ENCODE data around the gene RORC.
"Not testable (repeated sequence)": the region's sequence is repeated elsewhere in the genome, so short reads cannot be mapped to it uniquely, and the experiment has no call there.

The RORC gene

GRCh38 chr1:151769270-151769669, 62.3 kb downstream of the RORC start:
- FAIRE-seq = not testable (repeated sequence)

GRCh38 chr1:151768351-151769066, 63.1 kb downstream of the RORC start:
- FAIRE-seq = not testable (repeated sequence)

DNA sequence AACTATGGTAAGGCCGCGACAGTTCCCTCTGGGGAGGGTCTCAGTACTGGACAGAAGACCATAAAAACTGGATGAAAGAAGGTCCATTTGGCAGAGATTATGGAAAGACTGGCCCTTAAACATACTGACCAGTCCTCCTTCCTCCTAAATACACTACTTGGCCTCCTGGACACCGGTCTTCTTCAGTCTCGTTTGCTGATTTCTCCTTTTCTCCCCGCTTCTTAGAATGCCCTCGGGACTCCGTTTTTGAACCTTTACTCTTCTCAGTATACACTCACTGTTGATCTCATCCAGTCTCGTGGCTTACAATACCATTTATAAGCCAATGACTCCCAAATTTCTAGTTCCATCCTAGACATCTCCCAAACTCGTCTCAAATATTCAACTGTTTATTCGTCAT, 67.6 kb downstream of the RORC start:
- FAIRE-seq = no peak

DNA sequence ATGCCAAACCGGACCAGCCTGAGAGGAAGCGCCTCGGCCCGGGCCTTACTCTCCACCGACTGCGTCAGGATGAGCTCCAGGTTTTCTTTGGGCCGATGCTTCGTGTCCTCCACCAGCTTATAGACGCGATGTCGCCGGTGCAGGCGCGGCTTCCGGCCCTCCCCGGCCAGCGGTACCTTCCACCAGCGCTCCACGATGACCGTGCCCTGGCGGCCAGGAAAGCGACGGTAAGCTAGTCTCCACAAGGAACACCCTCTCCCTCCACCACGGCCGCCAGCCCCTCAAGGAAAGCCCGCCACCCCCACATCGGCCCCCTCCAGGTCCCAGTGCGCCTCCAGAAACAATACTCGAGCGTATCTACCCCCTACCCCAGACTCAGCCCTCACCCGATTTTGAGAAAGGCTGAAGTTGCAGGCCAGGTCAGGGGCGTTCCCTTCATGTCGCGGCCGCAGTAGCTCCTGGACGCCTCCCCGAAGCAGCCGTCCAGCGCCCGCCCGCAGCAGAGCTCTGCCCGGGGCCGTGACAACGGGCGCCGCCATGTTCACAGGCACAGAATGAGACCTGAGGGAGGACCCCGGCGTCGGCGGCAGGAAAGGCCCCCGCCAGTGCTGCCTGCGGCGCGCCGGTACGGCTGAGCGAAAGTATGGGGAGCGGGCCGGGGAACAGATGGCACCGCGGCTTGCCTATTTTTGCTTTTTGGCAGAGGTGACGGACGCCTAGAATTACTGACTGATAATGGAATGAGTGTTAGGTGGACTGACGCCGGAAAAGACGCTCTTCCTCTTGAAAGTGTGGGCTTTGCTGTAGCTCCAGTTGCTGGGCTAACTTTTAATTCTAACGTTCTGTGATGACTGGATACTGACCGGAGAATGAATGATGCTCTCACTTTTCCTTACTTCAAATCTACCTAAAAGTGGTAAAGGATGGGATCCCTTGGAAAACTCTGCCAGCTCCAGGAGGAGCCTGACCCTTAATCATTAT, 68.4 kb downstream of the RORC start, which contains the start of gene MRPL9:
Gene MRPL9 (minus strand): TSS at position 556 of the 981 bp plus-strand sequence. CDS start 17 bp downstream, at position 539.
- FAIRE-seq = no peak

DNA sequence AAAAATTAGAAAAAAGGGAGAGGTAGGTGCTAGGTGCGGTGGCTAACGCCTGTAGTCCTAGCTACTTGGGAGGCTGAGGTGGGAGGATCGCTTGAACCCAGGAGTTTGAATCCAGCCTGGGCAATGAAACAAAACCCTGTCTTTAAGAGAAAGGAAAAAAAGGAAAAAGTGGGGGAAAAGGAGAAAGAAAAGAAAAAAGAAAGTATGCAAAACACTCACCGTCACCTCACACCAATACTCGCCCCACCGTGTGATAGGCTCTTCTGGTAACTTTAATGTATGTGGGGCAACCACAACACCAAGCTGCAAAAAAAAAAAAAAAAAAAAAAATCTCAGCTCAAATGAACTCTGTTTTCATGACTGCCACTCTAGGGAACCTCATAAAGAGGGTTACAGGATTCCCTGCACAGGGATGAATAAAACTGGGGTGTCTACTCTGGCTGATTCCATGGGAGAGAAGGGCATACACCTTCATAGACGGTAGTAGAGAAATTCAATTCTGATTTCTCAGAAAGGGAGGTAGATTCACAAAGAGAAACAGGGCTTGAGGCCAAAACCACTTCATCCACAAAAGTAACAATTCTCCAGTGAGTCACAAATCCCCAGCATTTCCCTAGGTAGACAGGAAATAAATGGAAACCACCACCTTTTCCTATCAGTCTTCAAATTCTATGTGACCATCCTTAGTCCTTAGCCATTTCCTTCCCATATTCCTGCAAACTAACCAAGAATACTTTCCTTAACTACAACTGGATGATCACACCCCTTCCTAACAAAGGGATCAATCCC, 70.8 kb downstream of the RORC start:
- no peak for FAIRE-seq

DNA sequence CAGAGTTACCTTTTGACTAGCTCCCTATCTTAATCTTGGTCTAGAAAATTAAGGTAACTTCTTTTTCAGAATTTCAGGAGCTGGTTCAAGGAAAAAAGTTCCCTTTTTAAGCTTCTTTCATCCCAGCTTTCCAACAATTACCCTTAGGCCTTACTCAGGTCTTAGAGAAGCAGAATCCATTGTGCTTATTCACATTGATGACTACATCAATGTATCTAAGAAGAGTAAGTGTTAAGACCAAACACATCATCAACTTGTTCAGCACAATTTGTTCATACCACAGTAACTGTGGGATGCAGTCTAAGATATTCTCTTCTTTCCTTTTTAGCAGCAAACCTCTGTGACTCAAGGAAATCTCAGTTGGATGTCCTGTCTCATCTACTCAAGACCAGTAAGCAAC, 72.4 kb downstream of the RORC start:
- FAIRE-seq = no peak

- FAIRE-seq = no peak
Measured at GRCh38 chr1:151756291-151756690, 75.3 kb downstream of the RORC start.

Measured in A204.1 (cell line).